ENCODE data around the gene ATRNL1. TPM values are rescaled to one million over a fixed set of nuclear protein-coding genes. Genes with fewer than 3 reads are reported as not detected.

Gene ATRNL1
- total RNA-seq, 2 experiments from 2014 or later = 0.17 to 0.19 TPM

DNA sequence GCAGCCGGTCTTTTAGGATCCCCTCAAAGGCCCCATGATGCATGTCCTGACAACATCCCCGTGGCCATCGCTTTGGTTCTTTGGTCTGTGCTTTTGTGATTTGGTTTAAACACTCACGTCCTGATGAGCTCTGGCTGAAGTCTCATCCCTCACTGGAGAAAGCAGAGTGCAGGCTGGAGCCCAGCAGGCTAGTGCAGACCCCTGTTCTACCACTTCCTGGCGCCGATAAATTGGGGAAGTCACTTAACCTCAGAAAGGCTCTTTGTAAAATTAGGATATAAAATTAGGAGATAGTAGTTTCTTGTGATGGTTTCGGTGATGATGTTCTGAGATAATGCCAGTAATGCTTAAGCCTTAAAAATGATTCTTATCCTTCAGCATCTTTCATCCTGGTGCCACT, 872.2 kb downstream of the ATRNL1 start:
- CTCF ChIA-PET = no interaction called here

DNA sequence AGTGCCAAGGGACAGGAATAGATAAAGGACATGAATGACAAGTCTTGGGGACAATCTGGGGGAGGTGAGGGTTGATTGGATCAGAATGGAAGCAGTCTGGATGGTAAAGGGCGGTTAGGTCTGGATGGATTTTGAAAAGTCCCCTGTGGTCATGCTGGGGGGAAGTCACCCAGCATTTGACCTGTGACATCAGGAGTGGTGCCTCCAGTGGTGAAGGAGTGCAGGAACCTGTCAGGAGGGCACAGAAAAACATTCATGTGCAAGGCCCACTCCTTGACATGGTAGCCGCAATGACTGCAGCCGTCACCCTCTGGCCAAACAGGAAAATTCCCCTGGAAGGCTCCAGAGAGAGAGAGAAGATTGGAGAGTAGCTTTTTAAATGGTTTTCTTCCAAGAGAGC, 875.1 kb downstream of the ATRNL1 start:
- CTCF ChIA-PET = no interaction called here
- POLR2A ChIA-PET = no interaction called here

More for the DNA sequence above, 872.2 kb downstream of the ATRNL1 start:
- POLR2A ChIA-PET = no interaction called here

DNA sequence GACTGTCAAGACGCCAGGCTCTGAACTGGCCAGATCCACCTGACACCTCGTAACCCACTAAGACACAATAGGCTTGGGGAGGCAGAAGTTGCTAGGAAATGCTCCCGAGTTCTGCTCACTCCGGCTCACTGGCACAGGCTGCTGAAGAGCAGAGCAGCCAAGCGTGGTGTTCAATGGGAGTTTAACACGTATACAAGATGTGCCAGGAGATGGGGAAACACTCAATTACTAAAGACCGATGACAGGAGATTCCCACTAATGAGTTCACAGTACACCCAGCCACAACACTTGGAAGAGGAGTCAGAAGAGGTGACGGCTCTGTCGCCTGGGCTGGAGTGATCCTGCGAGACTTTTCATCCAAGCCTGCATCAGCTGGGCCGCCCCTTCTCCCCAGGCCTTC, 876.4 kb downstream of the ATRNL1 start:
- ChIA-PET CTCF (no interaction called here), POLR2A (no interaction called here)

DNA sequence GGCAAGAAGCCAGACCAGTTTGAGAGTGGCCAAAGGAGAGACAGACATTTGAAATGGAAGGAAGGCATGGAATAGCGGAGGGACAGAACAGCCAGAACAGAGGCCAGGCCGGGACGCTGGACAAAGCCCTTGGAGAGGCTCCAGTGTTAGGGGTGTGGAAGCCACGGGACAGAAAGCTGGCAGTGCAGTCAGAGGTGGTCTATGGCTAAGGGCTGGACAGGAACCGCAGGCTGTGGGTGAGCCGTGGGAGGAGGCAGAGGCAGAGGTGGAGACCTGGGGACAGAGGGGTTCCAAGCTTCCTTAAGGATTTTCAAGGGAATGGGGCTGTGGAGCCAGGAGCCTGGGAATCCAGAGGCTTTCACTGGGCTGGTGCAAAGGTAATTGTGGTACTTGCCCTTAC, 878.8 kb downstream of the ATRNL1 start:
- POLR2A ChIA-PET = no interaction called here

DNA sequence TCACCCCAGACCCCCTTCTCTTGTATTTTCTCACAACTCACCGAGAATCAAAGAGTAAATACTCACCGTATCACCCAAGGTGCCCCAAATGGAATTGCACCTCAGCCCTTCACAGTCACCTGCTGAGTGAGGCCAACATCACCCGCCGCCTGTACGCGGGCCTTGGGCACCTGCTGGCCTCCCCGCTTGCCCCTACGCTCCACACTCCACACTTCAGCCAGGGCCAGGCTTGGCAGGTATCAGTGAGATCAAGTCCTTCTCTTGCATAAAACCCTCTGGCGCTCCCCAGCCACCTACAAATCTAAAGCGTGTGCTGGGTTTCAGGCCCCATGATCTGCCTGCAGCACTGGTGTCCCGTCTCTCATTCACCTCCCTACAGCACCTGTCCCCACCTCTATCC, 879.3 kb downstream of the ATRNL1 start:
- POLR2A ChIA-PET = no interaction called here
- CTCF ChIA-PET = no interaction called here

More for the DNA sequence above, 878.8 kb downstream of the ATRNL1 start:
- CTCF ChIA-PET = no interaction called here

DNA sequence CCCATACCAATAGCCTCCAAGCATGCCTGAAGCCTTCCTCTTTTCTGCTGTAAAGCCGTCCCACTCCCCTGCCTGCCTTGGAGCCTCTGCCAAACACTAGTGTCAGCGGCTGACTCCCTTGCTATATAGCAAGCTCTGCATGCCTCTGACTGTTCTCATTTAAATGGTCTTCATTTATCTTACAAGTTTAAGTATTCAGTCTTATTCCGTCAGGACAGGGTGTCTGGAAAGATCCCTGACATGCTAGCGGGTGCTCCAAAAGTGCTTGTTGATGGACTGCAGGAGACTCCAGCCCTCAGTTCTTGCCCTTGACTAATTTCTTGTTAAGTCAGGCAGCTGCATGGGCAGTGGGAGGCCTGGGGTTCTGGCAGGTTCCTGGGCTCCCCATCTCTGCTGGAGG, 881.2 kb downstream of the ATRNL1 start:
- POLR2A ChIA-PET = no interaction called here
- CTCF ChIA-PET = no interaction called here

DNA sequence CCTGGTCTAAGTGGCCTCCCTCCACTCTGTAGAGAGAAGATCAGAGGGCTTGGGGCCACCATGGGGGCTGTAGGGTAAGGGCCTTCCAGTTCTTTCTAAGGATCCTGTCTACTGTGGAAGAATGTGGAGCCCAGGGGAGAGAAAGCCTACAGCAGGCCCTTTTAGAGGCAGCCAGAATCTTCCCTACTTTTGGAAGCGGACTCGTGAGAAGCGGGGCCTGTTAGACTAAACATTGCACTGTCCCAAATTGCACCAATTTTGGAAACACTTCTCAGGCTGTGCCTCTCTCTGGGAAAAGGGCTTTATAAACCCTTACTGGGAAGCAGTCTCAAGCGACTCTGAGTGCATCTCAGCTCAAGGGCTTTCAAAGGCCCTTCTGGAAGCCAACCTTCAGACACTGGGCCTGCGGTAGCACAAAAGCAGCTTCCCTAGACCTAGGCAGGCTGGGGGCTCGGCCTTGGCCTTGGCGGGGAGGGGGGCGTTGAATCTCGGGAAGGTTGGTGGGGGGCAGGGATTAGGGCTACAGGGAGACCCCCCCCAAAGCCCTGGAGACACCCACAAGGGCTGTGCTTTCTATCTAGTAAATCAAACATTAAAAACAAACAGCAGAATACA, 881.8 kb downstream of the ATRNL1 start:
- ChIA-PET POLR2A (no interaction called here), CTCF (no interaction called here)

GRCh38 chr10:115975506-115975905, 882.3 kb downstream of the ATRNL1 start:
- POLR2A ChIA-PET = no interaction called here
- CTCF ChIA-PET = no interaction called here

- ChIA-PET POLR2A (no interaction called here), CTCF (no interaction called here)
Observed at GRCh38 chr10:115976342-115976741, 883.2 kb downstream of the ATRNL1 start.

DNA sequence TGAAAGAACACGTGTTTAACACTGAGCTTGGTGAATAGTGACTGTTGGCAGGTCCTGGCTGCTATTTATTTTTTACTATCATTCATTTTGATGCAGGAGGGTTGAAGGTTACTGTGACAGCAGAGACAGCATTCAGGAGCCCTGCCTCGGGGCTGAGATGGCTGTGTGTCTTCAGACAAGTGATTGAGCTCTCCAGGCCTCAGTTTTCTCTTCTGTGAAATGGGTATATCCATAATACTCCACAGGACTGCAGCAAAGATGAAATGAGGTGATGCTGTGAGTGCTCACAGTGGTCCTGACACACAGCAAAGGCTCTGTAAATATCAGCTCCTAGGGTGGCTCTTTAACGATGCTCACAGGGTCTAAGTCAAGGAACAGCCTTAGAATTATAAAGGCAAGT, 884.7 kb downstream of the ATRNL1 start:
- CTCF ChIA-PET = no interaction called here
- POLR2A ChIA-PET = no interaction called here

- ChIA-PET POLR2A (no interaction called here), CTCF (no interaction called here)
Observed at GRCh38 chr10:115979576-115979975, 886.4 kb downstream of the ATRNL1 start.

GRCh38 chr10:115980470-115980869, 887.3 kb downstream of the ATRNL1 start:
- ChIA-PET POLR2A (no interaction called here), CTCF (no interaction called here)

DNA sequence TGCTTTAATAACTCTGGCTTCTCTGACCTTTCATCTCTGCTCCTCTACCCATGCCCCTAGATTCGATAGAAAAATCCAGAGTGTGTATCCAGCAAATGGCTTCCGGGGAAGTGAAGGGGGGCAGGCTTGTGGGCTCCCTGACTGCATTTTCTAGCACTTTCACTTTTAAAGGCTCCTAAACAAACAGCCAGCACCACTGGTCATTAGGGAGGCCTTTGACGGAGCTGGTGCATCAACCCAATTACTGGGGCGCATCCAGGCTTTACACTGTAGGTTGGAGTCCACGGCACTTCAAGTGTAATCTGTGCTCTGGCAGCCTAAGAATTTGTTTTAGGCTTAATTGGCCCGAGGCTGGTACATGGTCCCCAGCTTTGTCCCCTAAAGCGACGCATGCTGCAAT, 887.9 kb downstream of the ATRNL1 start:
- POLR2A ChIA-PET = no interaction called here
- CTCF ChIA-PET = no interaction called here

GRCh38 chr10:115982076-115982475, 888.9 kb downstream of the ATRNL1 start:
- CTCF ChIA-PET = no interaction called here
- POLR2A ChIA-PET = no interaction called here

DNA sequence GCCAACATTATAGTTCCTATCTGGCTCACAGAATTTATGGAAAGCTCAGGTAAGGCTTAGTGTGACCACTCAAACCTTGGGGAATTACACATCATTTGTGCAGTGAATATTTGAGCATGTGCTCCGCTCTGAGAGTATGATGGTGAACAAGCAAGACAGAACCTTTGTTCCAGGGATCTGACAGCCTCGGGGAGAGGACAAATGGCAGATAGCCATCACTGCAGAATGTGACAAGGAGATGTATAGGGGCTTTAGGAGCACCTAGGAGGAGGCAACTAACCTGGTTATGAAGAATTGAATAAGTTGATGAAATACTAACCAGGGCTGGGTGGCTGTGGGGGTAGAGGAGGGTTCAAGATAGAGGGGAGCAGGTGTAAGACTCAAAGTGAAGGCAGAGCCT, 889.4 kb downstream of the ATRNL1 start:
- ChIA-PET CTCF (no interaction called here), POLR2A (no interaction called here)

DNA sequence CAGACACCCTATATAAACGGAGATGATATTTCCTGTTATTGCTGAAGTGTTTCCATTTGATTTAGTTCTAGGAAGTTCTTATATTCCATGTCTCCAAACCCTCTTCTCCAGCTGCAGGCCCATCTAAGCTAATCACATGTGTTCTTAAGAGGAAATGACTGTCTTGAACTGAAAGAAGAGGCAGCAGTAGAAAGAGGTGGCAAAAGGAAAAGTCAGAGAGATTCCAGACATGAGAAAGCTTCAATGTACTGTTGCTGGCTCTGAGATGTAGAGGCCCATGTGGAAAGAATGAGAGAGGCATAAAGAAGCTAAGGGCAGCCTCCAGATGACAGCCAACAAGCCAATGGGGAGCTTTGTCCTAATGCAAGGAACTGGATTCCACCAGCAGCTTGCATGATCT, 892.6 kb downstream of the ATRNL1 start:
- ChIA-PET POLR2A (no interaction called here), CTCF (no interaction called here)

GRCh38 chr10:115988380-115988779, 895.2 kb downstream of the ATRNL1 start:
- CTCF ChIA-PET = no interaction called here
- POLR2A ChIA-PET = no interaction called here

DNA sequence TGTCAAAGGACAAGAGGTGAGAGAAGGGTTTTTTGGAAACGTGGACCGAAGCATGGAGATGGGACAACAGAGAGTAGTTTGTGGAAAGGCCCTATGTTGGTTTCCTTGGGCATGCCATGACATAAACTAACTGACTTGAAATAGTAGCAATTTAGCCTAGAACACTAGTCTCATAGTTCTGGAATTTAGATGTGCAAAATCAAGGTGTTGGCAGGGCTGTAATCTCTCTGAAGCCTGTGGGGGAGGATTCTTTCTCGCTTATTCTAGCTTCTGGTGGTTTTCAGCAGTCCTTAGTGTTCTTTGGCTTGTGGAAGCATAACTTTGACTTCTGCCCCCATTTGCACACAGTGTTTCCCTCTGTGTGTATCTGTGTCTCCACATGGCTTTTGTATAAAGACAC, 896.5 kb downstream of the ATRNL1 start:
- POLR2A ChIA-PET = no interaction called here
- CTCF ChIA-PET = no interaction called here

GRCh38 chr10:115992236-115992986, 899.2 kb downstream of the ATRNL1 start:
- CTCF ChIA-PET = no interaction called here
- POLR2A ChIA-PET = no interaction called here

GRCh38 chr10:115996031-115996430, 902.9 kb downstream of the ATRNL1 start:
- ChIA-PET POLR2A (no interaction called here), CTCF (no interaction called here)

DNA sequence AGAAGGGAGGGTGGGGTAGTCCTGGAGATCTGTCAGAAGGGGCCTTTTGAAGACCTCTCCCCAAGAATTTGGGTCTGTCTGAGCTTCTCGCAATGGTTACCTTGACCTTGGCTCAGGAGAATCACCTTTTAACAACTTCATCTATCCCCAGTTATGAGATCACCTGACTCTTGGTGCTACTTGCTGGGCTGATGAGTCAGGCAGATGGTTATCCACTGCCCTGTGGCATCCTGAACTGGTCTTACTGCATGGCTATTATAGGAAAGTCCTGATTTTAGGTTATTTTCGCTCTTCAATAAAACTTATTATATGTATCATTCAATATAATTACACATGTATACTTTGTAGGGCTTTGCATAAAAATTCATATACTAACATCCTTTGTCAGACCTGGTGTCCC, 905.1 kb downstream of the ATRNL1 start:
- POLR2A ChIA-PET = no interaction called here
- CTCF ChIA-PET = no interaction called here

Data from activated CD8-positive, alpha-beta memory T cell treated with anti-CD3 and anti-CD28 coated beads for 36 hours (primary cell).